Measurements from ENCODE around the gene PIGM.

PIGM gene

GRCh38 chr1:159991513-159991912, 40.3 kb downstream of the PIGM start:
- H3K4me3 ChIP-seq (ENCODE audit: low read length), result no peak overlapping the region
- DNase-seq (ENCODE audit: low read depth), result peak; percentile 32
- no peak for TF ChIP-seq CTCF (IDR thresholded peaks at IDR 0.05; ENCODE audit: insufficient read depth, low read depth, low read length, missing control alignments)

GRCh38 chr1:159990005-159990404, 41.8 kb downstream of the PIGM start:
- DNase-seq (ENCODE audit: low read depth), result no peak
- no peak for TF ChIP-seq CTCF (IDR thresholded peaks at IDR 0.05; ENCODE audit: insufficient read depth, low read depth, low read length, missing control alignments)
- H3K4me3 ChIP-seq (ENCODE audit: low read length), result no peak overlapping the region

- no peak for TF ChIP-seq CTCF (IDR thresholded peaks at IDR 0.05; ENCODE audit: insufficient read depth, low read depth, low read length, missing control alignments)
- peak; percentile 36 for DNase-seq (ENCODE audit: low read depth)
- H3K4me3 ChIP-seq (ENCODE audit: low read length), result no peak overlapping the region
These were observed 42.2 kb downstream of the PIGM start for GRCh38 chr1:159989581-159989980.

- H3K4me3 ChIP-seq (ENCODE audit: low read length), result no peak overlapping the region
- no peak for TF ChIP-seq CTCF (IDR thresholded peaks at IDR 0.05; ENCODE audit: insufficient read depth, low read depth, low read length, missing control alignments)
- no peak for DNase-seq (ENCODE audit: low read depth)
These were observed 43.8 kb downstream of the PIGM start for GRCh38 chr1:159988006-159988405.

- DNase-seq (ENCODE audit: low read depth), result no peak
- no peak for TF ChIP-seq CTCF (IDR thresholded peaks at IDR 0.05; ENCODE audit: insufficient read depth, low read depth, low read length, missing control alignments)
- no peak overlapping the region for H3K4me3 ChIP-seq (ENCODE audit: low read length)
These were observed 44.6 kb downstream of the PIGM start for GRCh38 chr1:159987186-159987585.

- no peak overlapping the region for H3K4me3 ChIP-seq (ENCODE audit: low read length)
- TF ChIP-seq CTCF (IDR thresholded peaks at IDR 0.05; ENCODE audit: insufficient read depth, low read depth, low read length, missing control alignments), result no peak
- no peak for DNase-seq (ENCODE audit: low read depth)
These were observed 45.3 kb downstream of the PIGM start for GRCh38 chr1:159986531-159986930.

- no peak overlapping the region for H3K4me3 ChIP-seq (ENCODE audit: low read length)
- DNase-seq (ENCODE audit: low read depth), result no peak
- TF ChIP-seq CTCF (IDR thresholded peaks at IDR 0.05; ENCODE audit: insufficient read depth, low read depth, low read length, missing control alignments), result no peak
These were observed 45.7 kb downstream of the PIGM start for GRCh38 chr1:159986093-159986492.
